NK-92 treated with Interleukin-12 subunit alpha and Interleukin-12 subunit beta, amount 100 ng/mL, for 24 hours (cell line): ENCODE data around the gene SCARB1.
A peak's percentile ranks its signal among the peaks of the same experiment; 100 is the strongest.

Experiments
- DNase-seq: peaks from one replicate; lab custom pipeline; 2025; lab: John Stamatoyannopoulos, UW

The SCARB1 gene

GRCh38 chr12:124774462-124775167 lies 89.0 kb downstream of the SCARB1 start:
- peak; percentile 65 for DNase-seq

GRCh38 chr12:124774054-124774461 lies 89.6 kb downstream of the SCARB1 start:
- peak; percentile 64 for DNase-seq

DNA sequence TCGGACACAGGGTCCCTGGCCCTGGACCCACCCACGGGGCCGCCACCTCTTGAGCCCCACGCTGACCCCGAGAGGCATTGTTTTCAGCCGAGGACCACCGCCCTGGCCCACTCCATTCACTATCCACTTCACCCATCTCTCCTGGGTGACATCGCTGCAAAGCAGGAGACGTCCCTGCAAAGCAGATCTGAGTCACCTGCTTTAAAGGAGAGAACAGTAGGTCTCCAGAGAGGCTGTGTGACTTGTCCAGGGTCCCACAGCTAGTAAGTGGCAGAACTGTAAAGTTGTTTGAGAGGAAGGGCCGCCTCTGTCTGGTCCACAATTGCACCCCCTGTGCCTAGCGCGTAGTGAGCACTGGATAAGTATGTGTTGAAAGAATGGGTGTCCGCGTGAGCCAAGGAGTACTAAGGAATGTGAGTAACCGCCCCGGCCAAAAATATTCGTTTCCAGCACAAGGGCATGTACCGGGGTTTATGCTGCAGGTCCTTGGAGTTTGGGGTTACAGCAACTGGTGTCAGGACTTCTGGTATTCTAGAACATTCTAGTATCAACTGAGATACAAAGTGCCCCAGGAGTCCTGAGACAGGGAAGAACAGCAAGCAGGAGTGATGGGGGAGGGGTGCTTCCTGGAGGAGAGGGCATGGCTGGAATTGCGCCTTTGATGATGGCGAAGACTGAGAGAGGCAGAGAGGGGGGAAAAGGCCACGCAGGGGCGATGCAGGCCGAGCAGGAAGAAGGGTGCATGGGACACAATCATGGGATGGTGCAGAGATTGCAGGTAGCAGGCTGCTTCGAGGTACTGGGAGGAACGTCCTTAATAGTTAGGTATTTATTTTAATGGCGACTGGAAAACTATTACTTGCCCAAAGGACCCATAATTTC lies 91.1 kb downstream of the SCARB1 start:
- no peak for DNase-seq

- DNase-seq, result peak; percentile 69
These were observed 92.0 kb downstream of the SCARB1 start for GRCh38 chr12:124771462-124772288.

DNA sequence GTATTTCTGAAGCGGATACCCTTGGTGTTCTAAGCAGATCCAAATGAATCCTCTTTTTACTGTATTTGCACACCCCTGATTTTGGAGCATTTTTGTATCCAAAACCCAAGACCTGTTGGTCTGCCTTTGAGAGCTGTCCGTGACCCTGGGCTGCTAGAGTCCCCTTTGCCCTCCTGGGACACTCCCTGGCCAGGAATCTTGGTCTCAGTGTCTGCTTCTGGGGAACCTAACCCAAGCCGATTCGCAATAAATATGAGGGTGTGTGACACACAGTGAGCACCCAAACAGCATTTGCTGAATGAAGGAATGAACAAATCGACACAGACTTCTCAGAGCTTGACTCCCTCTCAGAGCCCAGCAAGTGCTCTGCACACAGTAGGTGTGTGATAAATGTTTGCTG lies 92.9 kb downstream of the SCARB1 start:
- DNase-seq, result no peak

DNA sequence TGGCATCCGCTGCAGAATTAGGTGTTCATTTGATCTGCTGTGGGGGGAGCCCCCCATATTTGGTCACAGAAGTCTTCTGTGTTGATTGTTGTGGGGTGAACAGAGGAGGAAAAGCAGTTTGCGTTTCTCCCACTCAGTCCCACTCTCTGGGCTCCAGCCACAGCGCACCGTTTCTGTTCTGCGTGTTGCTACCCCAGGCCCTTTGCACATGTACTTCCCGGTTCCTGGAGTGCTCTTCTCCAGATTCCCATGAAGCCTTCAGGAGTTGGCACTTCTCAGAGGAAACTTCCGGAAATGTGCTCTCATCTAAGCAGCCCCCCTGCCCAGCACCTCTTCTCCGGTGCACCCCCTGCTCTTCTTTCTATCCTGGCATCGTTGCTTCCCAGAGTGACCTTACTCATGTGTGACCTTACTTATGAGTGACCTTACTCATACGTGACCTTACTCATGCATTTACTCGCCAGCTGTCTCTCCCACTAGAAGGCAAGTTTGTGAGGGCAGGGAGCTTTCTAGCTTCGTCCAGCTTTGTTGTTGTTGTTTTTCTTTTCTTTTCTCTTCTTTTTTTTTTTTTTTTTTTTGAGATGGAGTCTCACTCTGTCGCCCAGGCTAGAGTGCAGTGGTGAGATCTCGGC lies 93.7 kb downstream of the SCARB1 start:
- DNase-seq, result no peak

- no peak for DNase-seq
These were observed 94.5 kb downstream of the SCARB1 start for GRCh38 chr12:124769163-124769530.

GRCh38 chr12:124768452-124769162 lies 95.1 kb downstream of the SCARB1 start:
- DNase-seq, result no peak

- DNase-seq, result peak; percentile 31
These were observed 96.4 kb downstream of the SCARB1 start for GRCh38 chr12:124767066-124767821.

DNA sequence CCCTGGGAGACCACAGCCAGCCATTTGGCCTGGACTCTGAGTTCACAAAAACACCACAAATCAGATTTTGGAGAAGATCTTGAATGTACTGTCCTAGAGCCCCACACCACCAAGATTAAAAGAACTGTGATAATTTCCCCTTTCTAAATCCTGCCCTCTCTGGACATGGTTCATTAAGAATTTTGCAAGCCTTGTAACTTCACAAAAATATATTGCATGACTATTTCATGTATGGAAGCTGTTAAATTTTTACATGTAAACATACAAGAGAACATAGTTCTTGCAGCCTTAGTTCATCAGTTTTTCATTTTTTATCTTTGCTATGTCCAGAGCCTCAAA lies 97.0 kb downstream of the SCARB1 start:
- no peak for DNase-seq

GRCh38 chr12:124765581-124766489 lies 97.8 kb downstream of the SCARB1 start:
- no peak for DNase-seq

DNA sequence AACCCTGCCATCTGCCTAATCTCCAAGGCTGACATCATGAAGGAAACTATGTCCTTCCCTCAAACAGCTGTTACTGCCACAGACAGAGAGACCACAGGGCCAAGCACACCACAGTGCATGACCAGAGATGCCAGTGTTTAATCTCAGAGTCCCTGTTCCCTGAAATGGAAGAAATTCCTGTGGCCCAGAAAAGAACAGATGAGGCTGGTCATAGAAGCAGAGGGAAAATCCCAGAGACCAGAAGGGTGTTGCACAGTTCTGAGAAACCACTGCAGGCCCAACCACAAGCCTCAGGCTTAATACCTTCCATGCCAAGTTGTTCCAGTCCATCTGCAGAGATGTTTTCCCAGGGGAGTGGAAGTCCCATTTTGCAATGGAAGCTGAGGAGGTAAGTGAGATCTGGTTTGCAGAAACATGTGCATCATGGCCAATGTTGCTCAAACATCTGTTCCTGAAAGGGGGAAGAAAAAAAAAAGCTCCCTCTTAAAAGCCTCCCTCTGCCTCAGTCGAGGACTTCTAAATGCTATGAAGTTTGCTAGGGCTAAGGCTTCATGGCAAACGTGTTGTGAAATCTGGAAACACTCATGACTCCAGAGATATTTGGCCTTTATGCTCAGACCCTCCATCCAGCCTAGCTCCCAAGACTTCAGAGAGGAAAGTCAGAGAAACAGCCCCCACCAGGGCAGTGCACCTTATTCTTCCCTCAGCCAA lies 98.6 kb downstream of the SCARB1 start:
- no peak for DNase-seq

DNA sequence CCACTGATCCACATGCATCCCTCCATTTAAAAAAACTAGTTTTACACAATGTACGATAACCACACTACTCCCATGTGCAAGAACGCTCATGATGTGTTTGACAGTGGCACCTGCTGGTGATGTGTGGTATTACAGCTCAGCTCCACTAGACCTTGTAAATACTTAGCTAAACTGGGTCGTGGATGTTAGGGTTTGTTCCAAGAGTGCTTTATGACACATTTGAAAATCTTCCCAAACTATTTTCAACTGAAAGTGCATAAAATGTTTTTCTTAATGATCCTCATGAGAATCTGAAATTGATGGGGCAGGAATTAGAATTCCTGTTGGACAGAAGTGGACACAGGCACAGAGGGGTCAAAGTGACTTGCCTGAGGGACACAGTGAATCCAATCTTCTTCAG lies 99.2 kb downstream of the SCARB1 start:
- peak; percentile 11 for DNase-seq

GRCh38 chr12:124763594-124763979 lies 100.1 kb downstream of the SCARB1 start:
- DNase-seq, result peak; percentile 25

GRCh38 chr12:124762791-124763593 lies 100.7 kb downstream of the SCARB1 start:
- no peak for DNase-seq

GRCh38 chr12:124762384-124762783 lies 101.3 kb downstream of the SCARB1 start:
- DNase-seq, result no peak

DNA sequence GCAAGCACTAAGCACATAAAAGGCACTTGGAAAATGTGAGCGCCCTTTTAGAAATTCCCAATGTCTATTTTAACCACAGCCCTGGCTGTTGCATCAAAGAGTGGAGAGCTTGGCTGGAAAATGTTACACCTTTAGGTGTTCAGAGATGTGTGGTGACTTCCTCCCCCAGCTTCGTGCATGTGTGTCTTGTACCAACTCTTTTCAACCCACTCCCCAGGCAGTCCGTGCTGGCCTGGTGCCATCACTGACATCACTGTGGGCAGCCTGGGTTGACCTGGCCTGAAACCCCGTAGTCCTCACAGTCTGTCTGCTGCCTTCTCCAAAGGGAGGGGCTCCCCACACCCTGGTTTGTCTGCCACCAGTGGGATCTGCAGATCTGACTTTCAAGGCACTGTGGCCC lies 101.8 kb downstream of the SCARB1 start:
- peak; percentile 8 for DNase-seq

DNA sequence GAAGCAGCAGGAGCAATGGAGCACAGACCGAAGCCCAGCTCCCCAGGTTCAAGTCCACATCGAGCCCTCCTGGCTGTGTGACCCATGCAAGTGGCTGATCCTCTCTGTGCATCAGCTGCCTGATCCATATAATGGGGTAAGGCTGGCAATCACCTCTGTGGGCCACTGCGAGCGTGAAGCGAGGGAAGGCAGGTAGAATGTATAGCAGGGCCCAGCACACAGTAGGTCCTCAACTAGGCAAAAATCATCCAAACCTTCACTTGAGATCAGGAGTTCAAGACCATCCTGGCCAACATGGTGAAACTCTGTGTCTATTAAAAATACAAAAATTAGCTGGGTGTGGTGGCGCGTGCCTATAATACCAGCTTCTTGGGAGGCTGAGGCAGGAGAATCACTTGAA lies 102.6 kb downstream of the SCARB1 start:
- DNase-seq, result no peak
